Measurements from ENCODE around the gene PCED1A. TPM values are rescaled to one million over a fixed set of nuclear protein-coding genes. Genes with fewer than 3 reads are reported as not detected.

The PCED1A gene
- total and polyA plus RNA-seq, 2 of the 13 experiments (the other 11 are each of a cell fraction or from before 2014, with no cell fraction given), result 40.1 to 84.2 TPM

GRCh38 chr20:2871661-2872458 is 31.4 kb upstream of the PCED1A start (continued):
- TF ChIP-seq ZNF550 (CRISPR knock-in tag; IDR thresholded peaks at IDR 0.05; ENCODE audit: borderline replicate concordance) (peak; percentile 52; the same call in 1 of the 2 replicates), MTERF4 (CRISPR knock-in tag; IDR thresholded peaks at IDR 0.05) (0 out of 2 replicates have a peak, but pooled peaks have one; percentile 11), TERF1 (CRISPR knock-in tag; IDR thresholded peaks at IDR 0.05) (0 out of 2 replicates have a peak, but pooled peaks have one; percentile 11), ZNF34 (CRISPR knock-in tag; IDR thresholded peaks at IDR 0.05; ENCODE audit: borderline replicate concordance) (peak; percentile 22; the same call in 1 of the 2 replicates), ZNF224 (CRISPR knock-in tag; IDR thresholded peaks at IDR 0.05) (0 out of 2 replicates have a peak, but pooled peaks have one; percentile 51), KMT2A (CRISPR knock-in tag; IDR thresholded peaks at IDR 0.05) (no peak), TAF15 (IDR thresholded peaks at IDR 0.05; ENCODE audit: low read depth, low read length, poor library complexity, severe bottlenecking) (no peak), EHMT2 (IDR thresholded peaks at IDR 0.05; ENCODE audit: borderline replicate concordance, low read depth, low read length) (no peak; the same call in 1 of the 2 replicates), ZNF773 (CRISPR knock-in tag; IDR thresholded peaks at IDR 0.05; ENCODE audit: borderline replicate concordance) (0 out of 2 replicates have a peak, but pooled peaks have one; percentile 22), NFE2L1 (CRISPR knock-in tag; IDR thresholded peaks at IDR 0.05; ENCODE audit: borderline replicate concordance) (0 out of 2 replicates have a peak, but pooled peaks have one; percentile 8), SPEN (CRISPR knock-in tag; IDR thresholded peaks at IDR 0.05; ENCODE audit: low read depth) (peak; percentile 40; the same call in 1 of the 2 replicates), ZNF558 (CRISPR knock-in tag; IDR thresholded peaks at IDR 0.05; ENCODE audit: borderline replicate concordance) (no peak), ATF7-NPFF (CRISPR knock-in tag; IDR thresholded peaks at IDR 0.05; ENCODE audit: low read depth) (no peak), ZBTB4 (CRISPR knock-in tag; IDR thresholded peaks at IDR 0.05; ENCODE audit: borderline replicate concordance) (0 out of 2 replicates have a peak, but pooled peaks have one; percentile 11)

Data from HepG2 (cell line).